IMR-90 (cell line): ENCODE results near the gene USB1.

Source experiments
- BHLHE40 ChIP-seq: fragments of 150-350 bp; IDR thresholded peaks from 2 replicates; pipeline ENCODE4 v1.6.1; 2016; ENCODE audit warnings: mild to moderate bottlenecking, low read depth, low read length
- CEBPB ChIP-seq: IDR thresholded peaks from 2 replicates; pipeline ENCODE4 v1.6.1; 2012; ENCODE audit warnings: low read depth, low read length, improper control_type of control experiment
- CHD1 ChIP-seq: IDR thresholded peaks from 2 replicates; pipeline ENCODE4 v1.6.1; 2012; ENCODE audit warnings: low read depth, low read length, improper control_type of control experiment
- CTCF ChIP-seq: conservative IDR thresholded peaks from 2 replicates; pipeline ENCODE4 v1.5.1; 2012; ENCODE audit warnings: mild to moderate bottlenecking, low read depth, low read length, improper control_type of control experiment
- MAFK ChIP-seq: IDR thresholded peaks from 2 replicates; pipeline ENCODE4 v1.6.1; 2012; ENCODE audit warnings: low read depth, low read length, improper control_type of control experiment
- MAZ ChIP-seq: IDR thresholded peaks from 2 replicates; pipeline ENCODE4 v1.6.1; 2012; ENCODE audit warnings: low read depth, mild to moderate bottlenecking, low read length, improper control_type of control experiment, moderate library complexity, borderline replicate concordance
- MXI1 ChIP-seq: IDR thresholded peaks from 2 replicates; pipeline ENCODE4 v1.6.1; 2012; ENCODE audit warnings: low read depth, mild to moderate bottlenecking, low read length, moderate library complexity, borderline replicate concordance
- NFE2L2 ChIP-seq: fragments of 150-350 bp; IDR thresholded peaks from 2 replicates; pipeline ENCODE4 v1.6.1; 2016; ENCODE audit warnings: low read depth, mild to moderate bottlenecking, low read length
- POLR2A ChIP-seq: IDR thresholded peaks from 2 replicates; pipeline ENCODE4 v1.6.1; 2012; ENCODE audit warnings: mild to moderate bottlenecking, low read depth, low read length
- RAD21 ChIP-seq: IDR thresholded peaks from 2 replicates; pipeline ENCODE4 v1.6.1; 2012; ENCODE audit warnings: low read length, improper control_type of control experiment
- RCOR1 ChIP-seq: IDR thresholded peaks from 2 replicates; pipeline ENCODE4 v1.6.1; 2012; ENCODE audit warnings: mild to moderate bottlenecking, low read length, improper control_type of control experiment; ENCODE audit not compliant: insufficient replicate concordance
- RFX5 ChIP-seq: IDR thresholded peaks from 2 replicates; pipeline ENCODE4 v1.8.0; 2012; ENCODE audit warnings: low read depth, mild to moderate bottlenecking, low read length, moderate library complexity
- SMC3 ChIP-seq: fragments of 150-350 bp; IDR thresholded peaks from 2 replicates; pipeline ENCODE4 v1.6.1; 2016; ENCODE audit warnings: low read depth, mild to moderate bottlenecking, antibody characterized with exemption, low read length, moderate library complexity
- TF ChIP-seq, protein P1 (sequence below): fragments of 150-350 bp; IDR thresholded peaks from 2 replicates; pipeline ENCODE4 v1.6.1; 2017; ENCODE audit warnings: mild to moderate bottlenecking, antibody characterized with exemption, low read length, low read depth

DNA sequence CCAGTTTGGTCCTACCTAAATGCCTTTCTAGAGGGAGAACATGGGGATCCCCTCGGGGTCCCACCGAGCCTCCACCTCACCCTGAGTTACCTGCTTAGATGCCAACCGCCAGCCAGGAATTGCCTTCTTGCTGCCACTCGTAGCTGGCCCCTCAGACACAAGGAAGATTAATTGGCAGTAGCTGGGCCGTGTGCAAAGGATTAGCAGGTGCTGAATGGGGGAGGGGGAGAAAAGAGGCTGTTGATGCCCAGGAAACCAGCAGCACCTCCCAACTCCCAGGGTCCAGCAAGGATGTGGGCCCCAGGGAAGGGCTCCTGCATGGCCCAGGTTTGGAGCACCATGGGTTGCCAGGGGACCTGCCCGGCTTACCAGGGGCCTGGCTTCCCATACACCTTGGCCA lies 30.2 kb upstream of the USB1 start, which contains the start of gene CNGB1:
- no peak for TF ChIP-seq CTCF
- TF ChIP-seq SMC3, result no peak
- TF ChIP-seq POLR2A, result no peak
- no peak for TF ChIP-seq NFE2L2
- TF ChIP-seq CEBPB, result no peak
- no peak for TF ChIP-seq RAD21
- no peak for TF ChIP-seq CHD1
- no peak for TF ChIP-seq MAZ
- TF ChIP-seq, protein P1, sequence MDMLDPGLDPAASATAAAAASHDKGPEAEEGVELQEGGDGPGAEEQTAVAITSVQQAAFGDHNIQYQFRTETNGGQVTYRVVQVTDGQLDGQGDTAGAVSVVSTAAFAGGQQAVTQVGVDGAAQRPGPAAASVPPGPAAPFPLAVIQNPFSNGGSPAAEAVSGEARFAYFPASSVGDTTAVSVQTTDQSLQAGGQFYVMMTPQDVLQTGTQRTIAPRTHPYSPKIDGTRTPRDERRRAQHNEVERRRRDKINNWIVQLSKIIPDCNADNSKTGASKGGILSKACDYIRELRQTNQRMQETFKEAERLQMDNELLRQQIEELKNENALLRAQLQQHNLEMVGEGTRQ, result no peak
- no peak for TF ChIP-seq BHLHE40
- no peak for TF ChIP-seq RFX5
- TF ChIP-seq MAFK, result no peak
- TF ChIP-seq MXI1, result no peak
- TF ChIP-seq RCOR1, result no peak
